Stimulated activated CD4-positive, alpha-beta T cell treated with anti-CD3 and anti-CD28 coated beads, TNF-alpha, amount 100 ng/mL, for 4 hours (primary cell): ENCODE measurements around the gene KLK13.

ENCODE experiments used
- DNase-seq, 3 experiments: peaks; one replicate each; pipeline ENCODE4 v3.0.0-alpha.2; 2020; ENCODE audit warnings: low read depth in 3 of 3

KLK13 gene

GRCh38 chr19:51019544-51019925 lies 45.4 kb downstream of the KLK13 start, which contains the start of gene KLK10:
TSS of gene KLK10 (minus strand) at chr19:51019709. CDS start at chr19:51019130, 579 bp downstream.
- no peak for DNase-seq

GRCh38 chr19:51018745-51019543 lies 45.9 kb downstream of the KLK13 start:
- DNase-seq = no peak

GRCh38 chr19:51016798-51017683 lies 47.9 kb downstream of the KLK13 start:
- peak in 2 of 3 experiments; percentile 41 to 42 for DNase-seq

GRCh38 chr19:51015691-51016267 lies 49.1 kb downstream of the KLK13 start:
- no peak for DNase-seq

DNA sequence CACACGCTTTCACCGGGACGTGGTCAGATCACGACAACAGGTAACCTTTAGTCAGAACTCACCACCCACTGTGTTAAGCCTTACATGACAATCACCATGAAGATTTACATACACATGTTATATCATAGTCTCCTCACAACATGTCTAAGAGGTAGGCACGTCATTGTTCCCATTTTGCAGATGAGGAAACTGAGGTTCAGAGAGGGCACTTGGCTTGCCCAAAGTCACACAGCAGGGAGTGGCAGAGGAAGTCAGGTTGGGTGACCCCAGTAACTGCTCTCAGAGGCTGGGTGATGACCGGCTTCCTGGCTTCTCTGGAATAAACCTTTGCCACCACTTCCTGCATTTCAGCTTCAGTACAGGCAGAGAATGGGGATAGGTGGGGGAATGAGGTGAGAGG lies 50.6 kb downstream of the KLK13 start:
- no peak for DNase-seq

- DNase-seq = no peak
These were observed 52.2 kb downstream of the KLK13 start for GRCh38 chr19:51012661-51013190.

DNA sequence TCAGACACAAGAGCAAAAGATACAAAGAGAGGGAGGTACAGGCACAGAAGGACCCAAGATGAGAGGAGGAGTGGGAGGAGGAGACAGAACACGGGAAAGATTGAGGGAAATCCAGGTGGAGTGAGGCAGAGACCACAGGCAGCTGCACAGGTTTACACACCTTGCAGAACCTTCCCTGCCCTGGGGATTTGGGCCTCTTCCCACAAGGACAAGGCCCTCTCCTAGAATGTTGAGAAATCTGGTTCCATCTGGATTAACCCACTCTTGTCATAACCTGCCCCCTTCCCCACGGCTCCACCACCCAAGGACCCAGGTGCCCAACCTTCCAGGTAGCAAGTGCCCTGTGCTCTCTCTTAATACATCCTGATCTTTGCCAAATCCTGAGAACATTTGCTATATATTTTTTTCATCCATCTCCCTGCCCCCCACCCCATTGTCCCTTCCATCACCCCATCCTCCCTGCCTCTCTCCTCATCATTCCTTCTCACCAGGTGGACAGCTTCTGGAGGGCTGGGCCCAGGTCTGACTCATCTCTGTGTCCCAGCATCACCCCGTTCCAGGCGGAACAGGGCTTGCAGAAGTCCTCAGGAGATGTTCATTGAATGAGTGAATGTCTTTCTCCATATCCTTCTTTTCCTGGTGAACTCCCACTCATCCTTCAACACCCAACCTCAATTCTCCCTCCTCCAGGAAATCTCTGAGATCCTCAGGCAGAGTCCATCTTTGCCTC lies 54.7 kb downstream of the KLK13 start:
- no peak for DNase-seq

DNA sequence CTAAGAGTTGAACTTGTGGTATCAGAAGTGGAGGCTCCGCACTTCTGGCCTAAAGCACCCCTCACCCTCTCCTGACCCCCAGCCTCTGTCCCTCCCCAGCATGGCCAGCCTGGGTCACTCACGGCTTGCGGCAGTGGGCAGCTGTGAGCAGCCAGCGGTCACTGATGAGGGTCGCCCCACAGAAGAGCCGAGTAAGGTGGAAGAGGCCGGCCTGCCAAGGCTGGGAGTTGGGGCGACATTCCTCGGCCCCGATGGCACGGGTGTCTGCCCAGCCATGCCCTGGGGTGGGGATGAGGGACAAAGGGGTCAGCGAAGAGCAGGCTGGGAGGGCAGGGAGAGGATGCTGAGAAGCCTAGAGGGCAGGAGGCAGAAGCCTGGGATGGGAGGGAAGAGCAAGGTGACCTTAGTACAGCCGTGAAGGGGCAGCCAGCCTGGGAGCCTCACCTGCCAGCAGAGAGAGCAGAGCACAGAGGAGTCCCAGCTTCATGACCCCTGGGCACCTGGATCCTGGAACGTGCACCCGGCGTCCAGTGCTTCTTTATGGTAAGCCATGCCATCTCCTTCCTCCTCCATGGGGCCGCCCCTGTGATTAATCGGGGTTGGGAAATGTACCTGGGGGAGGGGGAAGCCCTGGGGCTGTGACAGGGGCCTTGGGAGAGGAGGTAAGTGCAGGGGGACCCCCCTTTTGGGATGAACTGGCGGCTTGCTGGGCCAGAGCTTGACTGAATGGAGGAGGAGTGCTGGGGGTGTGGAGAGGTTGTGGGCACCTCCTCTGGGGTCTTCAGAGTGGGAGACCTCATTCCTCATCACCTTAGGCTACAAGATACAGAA lies 55.6 kb downstream of the KLK13 start:
- no peak for DNase-seq

- no peak for DNase-seq
These were observed 57.4 kb downstream of the KLK13 start for GRCh38 chr19:51007488-51007887.

DNA sequence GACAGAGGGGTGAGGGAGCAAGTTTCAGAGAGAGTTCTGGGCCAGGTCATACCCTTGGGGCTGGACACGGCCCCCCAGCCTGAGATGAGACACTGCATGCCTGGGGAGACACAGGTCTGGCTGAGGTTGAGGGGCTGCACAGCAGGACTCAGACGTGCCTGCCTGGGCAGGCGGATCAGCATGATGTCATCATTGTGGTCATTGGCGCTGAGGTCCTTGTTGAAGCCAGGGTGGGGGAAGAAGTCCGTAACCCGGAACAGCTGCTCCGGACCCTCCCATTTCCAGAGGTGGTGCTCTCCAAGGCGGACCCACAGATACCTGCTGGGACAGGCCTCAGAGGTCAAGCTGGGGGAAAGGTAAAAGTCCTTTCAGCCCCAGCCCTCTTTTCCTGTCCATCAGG lies 58.5 kb downstream of the KLK13 start:
- no peak for DNase-seq
